ENCODE data around the gene LCP1. TPM values are rescaled to one million over a fixed set of nuclear protein-coding genes. Genes with fewer than 3 reads are reported as not detected.

Gene LCP1
- total and polyA plus RNA-seq, 5 donors from 2014 or later: 516 to 1,155 (median 1,019) TPM

GRCh38 chr13:46104868-46105267, 77.1 kb downstream of the LCP1 start, which contains the start of gene CPB2:
TSS of gene CPB2 (minus strand) at chr13:46105033. CDS start at chr13:46105009, 24 bp downstream.
- H3K9me3 ChIP-seq (ENCODE audit: control insufficient read depth in 2 of 2, low read length in 2 of 2): no peaks in the 10 kb centered on the region
- H3K27me3 ChIP-seq (ENCODE audit: control insufficient read depth, insufficient read depth, low read length): peaks cover 24% of the 10 kb centered on the region
- no peak within 1 kb of the TSS for H3K27ac ChIP-seq (ENCODE audit: insufficient read depth, low read length, poor library complexity, severe bottlenecking)
- no peaks in the 10 kb centered on the region for H3K4me1 ChIP-seq (ENCODE audit: control insufficient read depth, insufficient read depth, low read length, poor library complexity, severe bottlenecking)
- Mint-ChIP-seq H3K9me3 (peaks cover 0 to 3% (median 0%) of the 10 kb centered on the region in 7 donors), H3K4me1 (peaks cover 0 to 8% (median 3%) of the 10 kb centered on the region in 4 donors), H3K4me3 (no peak within 1 kb of the TSS), H3K27ac (no peak within 1 kb of the TSS), H3K36me3 (no peaks in the 10 kb centered on the region), H3K27me3 (peaks cover 58% of the 10 kb centered on the region)
- ATAC-seq (ENCODE audit: low read depth in 2 of 2) (no peak), DNase-seq (no peak)
- no peak within 1 kb of the TSS for H3K4me3 ChIP-seq (ENCODE audit: low read depth, low read length)
- H3K36me3 ChIP-seq (ENCODE audit: control insufficient read depth, insufficient read depth, low read length): no peaks in the 10 kb centered on the region

- Mint-ChIP-seq H3K27me3 (peaks cover 50% of the 10 kb centered on the region), H3K36me3 (no peaks in the 10 kb centered on the region), H3K9me3 (peaks cover 0 to 3% (median 0%) of the 10 kb centered on the region in 7 donors), H3K27ac (no peak overlapping the region), H3K4me1 (peaks cover 0 to 8% (median 3%) of the 10 kb centered on the region in 4 donors), H3K4me3 (no peak overlapping the region)
- no peak for ATAC-seq (ENCODE audit: low read depth in 2 of 2)
- no peak for DNase-seq
- no peaks in the 10 kb centered on the region for H3K36me3 ChIP-seq (ENCODE audit: control insufficient read depth, insufficient read depth, low read length)
- H3K9me3 ChIP-seq (ENCODE audit: control insufficient read depth in 2 of 2, low read length in 2 of 2): no peaks in the 10 kb centered on the region
- no peak overlapping the region for H3K27ac ChIP-seq (ENCODE audit: insufficient read depth, low read length, poor library complexity, severe bottlenecking)
- no peak overlapping the region for H3K4me3 ChIP-seq (ENCODE audit: low read depth, low read length)
- H3K4me1 ChIP-seq (ENCODE audit: control insufficient read depth, insufficient read depth, low read length, poor library complexity, severe bottlenecking): no peaks in the 10 kb centered on the region
- H3K27me3 ChIP-seq (ENCODE audit: control insufficient read depth, insufficient read depth, low read length): peaks cover 14% of the 10 kb centered on the region
Observed at GRCh38 chr13:46103037-46103436, 78.9 kb downstream of the LCP1 start.

- Mint-ChIP-seq H3K9me3 (peaks cover 0 to 3% (median 0%) of the 10 kb centered on the region in 7 donors), H3K27ac (no peak overlapping the region), H3K4me3 (no peak overlapping the region), H3K27me3 (peaks cover 54% of the 10 kb centered on the region), H3K36me3 (no peaks in the 10 kb centered on the region), H3K4me1 (peaks cover 0 to 5% (median 2%) of the 10 kb centered on the region in 4 donors)
- ATAC-seq (ENCODE audit: low read depth in 2 of 2) (no peak), DNase-seq (no peak)
- Histone ChIP-seq H3K4me1 (ENCODE audit: control insufficient read depth, insufficient read depth, low read length, poor library complexity, severe bottlenecking) (no peaks in the 10 kb centered on the region), H3K27ac (ENCODE audit: insufficient read depth, low read length, poor library complexity, severe bottlenecking) (no peak overlapping the region), H3K4me3 (ENCODE audit: low read depth, low read length) (no peak overlapping the region), H3K27me3 (ENCODE audit: control insufficient read depth, insufficient read depth, low read length) (peaks cover 10% of the 10 kb centered on the region), H3K9me3 (ENCODE audit: control insufficient read depth in 2 of 2, low read length in 2 of 2) (no peaks in the 10 kb centered on the region), H3K36me3 (ENCODE audit: control insufficient read depth, insufficient read depth, low read length) (no peaks in the 10 kb centered on the region)
Observed at GRCh38 chr13:46102255-46102605, 79.7 kb downstream of the LCP1 start.

DNA sequence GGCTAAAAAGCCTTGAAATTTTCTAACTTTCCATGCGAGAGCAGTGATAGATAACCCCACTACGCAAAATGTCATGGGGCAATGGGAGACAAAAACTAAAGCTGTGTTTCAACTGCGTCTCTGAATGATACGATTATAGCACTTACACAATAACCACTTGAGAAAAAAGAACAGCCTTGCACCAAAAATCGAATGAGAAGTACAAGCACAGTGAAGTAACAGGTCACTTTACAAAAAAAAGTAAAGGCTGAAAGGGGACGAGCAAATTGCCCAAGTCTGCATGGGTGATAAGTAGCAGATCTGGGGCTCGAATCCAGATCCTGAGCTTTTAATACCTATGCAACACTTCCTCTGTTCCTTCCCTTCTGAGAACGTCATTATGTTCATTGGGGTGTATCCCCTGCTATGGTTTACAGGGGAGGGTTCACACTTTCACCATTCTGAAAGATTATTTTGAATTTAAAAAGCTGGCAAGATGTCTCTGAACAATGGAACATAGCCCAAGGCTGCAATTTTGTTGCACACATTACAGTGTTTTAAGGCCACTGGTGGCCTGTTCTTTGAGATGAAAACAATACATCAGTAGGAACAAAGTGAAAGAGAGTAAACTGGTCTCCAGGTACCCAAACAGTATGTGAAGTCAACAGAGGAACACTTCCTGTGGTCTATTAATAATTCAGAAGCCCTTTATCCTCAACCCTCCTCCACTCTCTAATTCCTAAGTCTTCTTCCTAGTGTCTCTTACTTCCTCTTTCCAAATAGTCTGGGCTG, 80.3 kb downstream of the LCP1 start:
- H3K27ac Mint-ChIP-seq: no peak overlapping the region
- H3K27me3 Mint-ChIP-seq: peaks cover 48% of the 10 kb centered on the region
- Histone ChIP-seq H3K9me3 (ENCODE audit: control insufficient read depth in 2 of 2, low read length in 2 of 2) (no peaks in the 10 kb centered on the region), H3K4me3 (ENCODE audit: low read depth, low read length) (no peak overlapping the region), H3K36me3 (ENCODE audit: control insufficient read depth, insufficient read depth, low read length) (no peaks in the 10 kb centered on the region), H3K4me1 (ENCODE audit: control insufficient read depth, insufficient read depth, low read length, poor library complexity, severe bottlenecking) (no peaks in the 10 kb centered on the region), H3K27me3 (ENCODE audit: control insufficient read depth, insufficient read depth, low read length) (peaks cover 10% of the 10 kb centered on the region), H3K27ac (ENCODE audit: insufficient read depth, low read length, poor library complexity, severe bottlenecking) (no peak overlapping the region)
- no peak overlapping the region for H3K4me3 Mint-ChIP-seq
- peaks cover 0 to 3% (median 0%) of the 10 kb centered on the region in 4 donors for H3K4me1 Mint-ChIP-seq
- H3K36me3 Mint-ChIP-seq: no peaks in the 10 kb centered on the region
- ATAC-seq (ENCODE audit: low read depth in 2 of 2) (no peak), DNase-seq (no peak)
- peaks cover 0 to 3% (median 0%) of the 10 kb centered on the region in 7 donors for H3K9me3 Mint-ChIP-seq

DNA sequence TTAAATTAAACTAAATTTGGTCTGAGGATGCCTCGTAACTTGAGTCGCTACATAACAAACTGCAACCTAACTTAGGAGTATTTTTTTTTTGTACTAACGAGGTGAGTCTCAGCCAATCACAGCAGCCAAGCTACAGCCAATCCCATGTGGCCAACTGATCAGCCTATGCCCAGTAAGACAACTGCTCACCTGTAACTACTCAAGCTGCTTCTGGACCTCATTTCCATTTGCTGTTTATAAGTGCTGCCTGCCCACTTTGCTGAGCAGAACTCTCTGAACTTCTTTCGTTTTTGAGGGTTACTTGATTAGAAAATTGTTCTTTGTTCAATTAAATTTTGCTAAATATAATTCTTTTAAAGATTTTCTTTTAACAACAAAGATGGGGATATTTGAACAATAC, 81.0 kb downstream of the LCP1 start:
- H3K27ac Mint-ChIP-seq: no peak overlapping the region
- H3K4me1 Mint-ChIP-seq: peaks cover 0 to 5% (median 0%) of the 10 kb centered on the region in 4 donors
- H3K27me3 Mint-ChIP-seq: peaks cover 44% of the 10 kb centered on the region
- no peak overlapping the region for H3K4me3 Mint-ChIP-seq
- H3K9me3 ChIP-seq (ENCODE audit: control insufficient read depth in 2 of 2, low read length in 2 of 2): no peaks in the 10 kb centered on the region
- ATAC-seq (ENCODE audit: low read depth in 2 of 2) (no peak), DNase-seq (no peak)
- no peak overlapping the region for H3K4me3 ChIP-seq (ENCODE audit: low read depth, low read length)
- peaks cover 10% of the 10 kb centered on the region for H3K27me3 ChIP-seq (ENCODE audit: control insufficient read depth, insufficient read depth, low read length)
- no peaks in the 10 kb centered on the region for H3K4me1 ChIP-seq (ENCODE audit: control insufficient read depth, insufficient read depth, low read length, poor library complexity, severe bottlenecking)
- H3K36me3 ChIP-seq (ENCODE audit: control insufficient read depth, insufficient read depth, low read length): no peaks in the 10 kb centered on the region
- H3K36me3 Mint-ChIP-seq: no peaks in the 10 kb centered on the region
- peaks cover 0 to 3% (median 0%) of the 10 kb centered on the region in 7 donors for H3K9me3 Mint-ChIP-seq
- no peak overlapping the region for H3K27ac ChIP-seq (ENCODE audit: insufficient read depth, low read length, poor library complexity, severe bottlenecking)

DNA sequence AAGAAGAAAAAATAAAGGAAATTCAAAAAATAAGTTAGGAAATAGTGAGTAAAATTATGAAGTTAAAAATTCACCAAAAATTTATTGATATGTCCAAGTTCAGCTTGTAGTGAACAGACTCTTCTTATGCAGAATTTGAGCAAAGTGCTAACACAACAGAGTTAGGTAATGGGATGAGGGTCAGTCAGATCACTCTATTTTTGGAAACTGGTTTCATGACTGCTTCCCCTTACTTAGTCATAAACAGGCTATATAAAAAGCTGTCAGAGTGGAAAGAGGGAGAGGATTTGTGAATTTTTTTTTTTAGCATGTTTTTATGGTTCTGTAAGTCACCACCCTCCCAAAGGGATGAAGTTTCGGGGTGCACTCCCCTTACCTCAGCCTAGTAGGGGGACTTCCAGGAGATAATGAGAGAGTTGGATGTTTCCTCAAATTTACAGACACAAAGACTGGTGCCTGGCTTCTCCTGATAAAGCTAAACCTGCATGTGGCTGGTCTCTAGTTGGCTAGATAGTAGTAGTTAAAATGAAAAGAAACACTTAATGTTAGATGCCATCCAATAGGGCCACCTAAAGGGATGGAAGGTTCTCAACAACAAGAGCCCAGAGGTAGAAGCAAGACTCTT, 81.7 kb downstream of the LCP1 start:
- Histone ChIP-seq H3K27ac (ENCODE audit: insufficient read depth, low read length, poor library complexity, severe bottlenecking) (no peak overlapping the region), H3K36me3 (ENCODE audit: control insufficient read depth, insufficient read depth, low read length) (no peaks in the 10 kb centered on the region), H3K4me1 (ENCODE audit: control insufficient read depth, insufficient read depth, low read length, poor library complexity, severe bottlenecking) (no peaks in the 10 kb centered on the region), H3K27me3 (ENCODE audit: control insufficient read depth, insufficient read depth, low read length) (peaks cover 10% of the 10 kb centered on the region), H3K4me3 (ENCODE audit: low read depth, low read length) (no peak overlapping the region), H3K9me3 (ENCODE audit: control insufficient read depth in 2 of 2, low read length in 2 of 2) (no peaks in the 10 kb centered on the region)
- no peaks in the 10 kb centered on the region for H3K36me3 Mint-ChIP-seq
- H3K4me1 Mint-ChIP-seq: peaks cover 0 to 5% (median 0%) of the 10 kb centered on the region in 4 donors
- no peak for DNase-seq
- no peak overlapping the region for H3K4me3 Mint-ChIP-seq
- ATAC-seq (ENCODE audit: low read depth in 2 of 2): no peak
- H3K9me3 Mint-ChIP-seq: peaks cover 0 to 3% (median 0%) of the 10 kb centered on the region in 7 donors
- peaks cover 44% of the 10 kb centered on the region for H3K27me3 Mint-ChIP-seq
- H3K27ac Mint-ChIP-seq: no peak overlapping the region

GRCh38 chr13:46097663-46098062, 84.3 kb downstream of the LCP1 start:
- Histone ChIP-seq H3K4me1 (ENCODE audit: control insufficient read depth, insufficient read depth, low read length, poor library complexity, severe bottlenecking) (no peaks in the 10 kb centered on the region), H3K9me3 (ENCODE audit: control insufficient read depth in 2 of 2, low read length in 2 of 2) (no peaks in the 10 kb centered on the region), H3K27me3 (ENCODE audit: control insufficient read depth, insufficient read depth, low read length) (peaks cover 5% of the 10 kb centered on the region), H3K36me3 (ENCODE audit: control insufficient read depth, insufficient read depth, low read length) (no peaks in the 10 kb centered on the region), H3K27ac (ENCODE audit: insufficient read depth, low read length, poor library complexity, severe bottlenecking) (no peak overlapping the region), H3K4me3 (ENCODE audit: low read depth, low read length) (no peak overlapping the region)
- ATAC-seq (ENCODE audit: low read depth in 2 of 2): no peak
- no peak overlapping the region for H3K4me3 Mint-ChIP-seq
- H3K9me3 Mint-ChIP-seq: peaks cover 0 to 1% (median 0%) of the 10 kb centered on the region in 7 donors
- DNase-seq: no peak
- peaks cover 35% of the 10 kb centered on the region for H3K27me3 Mint-ChIP-seq
- no peaks in the 10 kb centered on the region for H3K36me3 Mint-ChIP-seq
- peaks cover 0 to 5% (median 0%) of the 10 kb centered on the region in 4 donors for H3K4me1 Mint-ChIP-seq
- H3K27ac Mint-ChIP-seq: no peak overlapping the region

All from CD4-positive, CD25-positive, alpha-beta regulatory T cell (primary cell).